AG04450 (cell line): ENCODE measurements around the gene ADNP2. TPM values are rescaled to one million over a fixed set of nuclear protein-coding genes. Genes with fewer than 3 reads are reported as not detected.

ENCODE experiments used
- CTCF ChIA-PET: fragments of 300-600, 350-600 bp; formaldehyde crosslinking; extraction: SDS; loops from one replicate; lab custom pipeline; 2022; ENCODE audit warnings: antibody characterized with exemption, inconsistent platforms; lab: Charles Lee
- POLR2A ChIA-PET: fragments of 350-600 bp; formaldehyde crosslinking; extraction: SDS; loops from one replicate; lab custom pipeline; 2021; ENCODE audit warnings: antibody characterized with exemption, inconsistent platforms; lab: Yijun Ruan, JAX
- DNase-seq: peaks from one replicate; pipeline ENCODE4 v3.0.0-alpha.2; 2011; ENCODE audit warnings: low read depth, low spot score
- H3K27ac ChIP-seq: one replicate; pipeline ENCODE4 v1.5.1; 2012; ENCODE audit warnings: low read depth, low read length, control low read depth
- H3K27me3 ChIP-seq: one replicate; pipeline ENCODE4 v1.6.0; 2012; ENCODE audit warnings: low read length; ENCODE audit not compliant: control insufficient read depth, insufficient read depth
- H3K4me3 ChIP-seq: 2 replicates; pipeline ENCODE4 v1.5.1; 2011; ENCODE audit warnings: mild to moderate bottlenecking, low read depth, low read length, control low read depth
- H3K9me3 ChIP-seq: 2 replicates; pipeline ENCODE4 v1.5.1; 2012; ENCODE audit warnings: low read length; ENCODE audit not compliant: control insufficient read depth, insufficient read depth
- polyA plus RNA-seq: library from polyadenylated mRNA; depleted of rRNA; stranded (reverse); fragments of >200 nt; gene quantifications from 2 replicates; pipeline ENCODE4 v1.2.3, GENCODE V29; 2011
- TF ChIP-seq, protein P1 (sequence below): IDR thresholded peaks from 2 replicates; pipeline ENCODE4 v1.5.1; 2011; ENCODE audit warnings: low read depth, low read length, control low read depth, inconsistent platforms

Gene ADNP2
- polyA plus RNA-seq, 1 experiment = 6.8 TPM

DNA sequence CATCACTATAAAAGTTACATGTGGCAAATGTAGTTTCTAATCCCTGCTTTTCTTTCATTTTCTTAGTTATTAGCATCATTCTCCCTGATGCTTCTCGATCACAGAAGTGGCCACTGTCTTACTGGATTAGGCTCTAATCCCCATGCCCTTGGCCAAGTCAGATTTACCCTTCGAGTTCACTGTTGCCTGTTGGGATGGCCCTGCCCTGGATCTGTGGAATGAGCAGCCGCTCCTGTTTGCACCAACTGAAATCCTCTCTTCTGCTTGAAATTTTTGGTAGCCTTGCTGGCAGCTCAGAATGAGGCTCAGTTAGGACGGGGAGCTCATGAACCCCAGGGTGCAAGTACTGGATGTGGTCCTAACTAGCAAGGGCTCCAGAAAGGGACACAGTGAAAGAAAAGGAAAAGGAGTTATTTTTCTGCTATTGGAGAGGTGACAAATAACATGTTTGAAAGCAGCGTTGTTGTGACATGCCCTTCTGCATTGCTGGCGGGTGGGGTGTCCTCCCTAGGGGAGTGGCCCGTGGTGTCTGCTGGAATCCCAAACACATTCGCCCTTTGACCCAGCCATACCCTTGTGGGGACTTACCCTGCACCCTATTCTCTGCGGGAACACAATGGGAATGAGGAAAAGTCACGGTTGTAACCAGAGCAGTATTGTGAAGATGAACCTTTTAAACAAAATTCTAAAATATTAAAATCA lies 40.3 kb upstream of the ADNP2 start:
- no peak overlapping the region for H3K27ac ChIP-seq

DNA sequence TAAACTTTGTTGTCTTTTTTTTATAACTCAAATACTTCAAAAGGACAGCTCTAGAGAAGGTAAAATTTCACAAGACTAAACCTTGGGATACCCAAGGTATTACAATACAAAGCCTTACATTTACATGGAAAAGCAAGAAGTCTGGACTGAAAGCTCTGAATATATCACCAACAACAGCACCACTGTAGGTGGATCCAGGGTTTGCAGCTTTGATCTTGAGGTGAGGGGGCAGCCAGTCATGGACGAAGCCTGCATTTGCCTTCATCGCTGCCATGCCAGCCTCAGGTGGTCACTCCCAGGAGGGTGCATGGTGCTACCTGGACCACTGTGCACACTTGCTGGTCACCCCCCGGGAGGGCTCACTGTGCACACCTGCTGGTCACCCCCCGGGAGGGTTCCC lies 38.2 kb upstream of the ADNP2 start:
- no peaks in the 10 kb centered on the region for H3K9me3 ChIP-seq
- DNase-seq = no peak
- no peak overlapping the region for H3K4me3 ChIP-seq
- TF ChIP-seq, protein P1, sequence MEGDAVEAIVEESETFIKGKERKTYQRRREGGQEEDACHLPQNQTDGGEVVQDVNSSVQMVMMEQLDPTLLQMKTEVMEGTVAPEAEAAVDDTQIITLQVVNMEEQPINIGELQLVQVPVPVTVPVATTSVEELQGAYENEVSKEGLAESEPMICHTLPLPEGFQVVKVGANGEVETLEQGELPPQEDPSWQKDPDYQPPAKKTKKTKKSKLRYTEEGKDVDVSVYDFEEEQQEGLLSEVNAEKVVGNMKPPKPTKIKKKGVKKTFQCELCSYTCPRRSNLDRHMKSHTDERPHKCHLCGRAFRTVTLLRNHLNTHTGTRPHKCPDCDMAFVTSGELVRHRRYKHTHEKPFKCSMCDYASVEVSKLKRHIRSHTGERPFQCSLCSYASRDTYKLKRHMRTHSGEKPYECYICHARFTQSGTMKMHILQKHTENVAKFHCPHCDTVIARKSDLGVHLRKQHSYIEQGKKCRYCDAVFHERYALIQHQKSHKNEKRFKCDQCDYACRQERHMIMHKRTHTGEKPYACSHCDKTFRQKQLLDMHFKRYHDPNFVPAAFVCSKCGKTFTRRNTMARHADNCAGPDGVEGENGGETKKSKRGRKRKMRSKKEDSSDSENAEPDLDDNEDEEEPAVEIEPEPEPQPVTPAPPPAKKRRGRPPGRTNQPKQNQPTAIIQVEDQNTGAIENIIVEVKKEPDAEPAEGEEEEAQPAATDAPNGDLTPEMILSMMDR = no peak
- no peaks in the 10 kb centered on the region for H3K27me3 ChIP-seq
- no peak overlapping the region for H3K27ac ChIP-seq
- ChIA-PET CTCF (no interaction called here), POLR2A (no interaction called here)

More for the DNA sequence above, 40.3 kb upstream of the ADNP2 start:
- DNase-seq = no peak
- H3K27me3 ChIP-seq = no peaks in the 10 kb centered on the region
- H3K9me3 ChIP-seq = no peaks in the 10 kb centered on the region
- ChIA-PET POLR2A (no interaction called here), CTCF (no interaction called here)
- H3K4me3 ChIP-seq = no peak overlapping the region
- TF ChIP-seq, protein P1 = no peak

DNA sequence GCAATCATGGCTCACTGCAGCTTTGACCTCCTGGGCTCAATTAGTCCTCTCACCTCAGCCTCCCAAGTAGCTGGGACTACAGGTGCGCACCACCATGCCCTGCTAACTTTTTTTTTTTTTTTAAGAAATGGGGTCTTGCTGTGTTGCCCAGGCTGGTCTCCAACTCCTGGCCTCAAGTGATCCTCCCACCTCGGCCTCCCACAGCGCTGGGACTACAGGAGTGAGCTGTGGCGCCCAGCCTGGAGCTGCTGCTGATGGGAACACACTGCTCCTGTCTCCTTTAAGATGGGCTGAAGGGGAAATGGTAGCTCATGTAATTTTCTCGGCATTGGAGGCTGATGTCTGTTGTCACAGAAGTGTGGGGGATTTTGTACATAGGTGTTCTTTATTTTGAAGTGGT lies 34.9 kb upstream of the ADNP2 start:
- H3K27ac ChIP-seq = no peak overlapping the region
- no peak for DNase-seq
- no peak overlapping the region for H3K4me3 ChIP-seq
- CTCF ChIA-PET = no interaction called here
- POLR2A ChIA-PET = no interaction called here
- peaks cover 2% of the 10 kb centered on the region for H3K27me3 ChIP-seq
- TF ChIP-seq, protein P1 = no peak
- H3K9me3 ChIP-seq = peaks cover 7% of the 10 kb centered on the region; the same call in 1 of the 2 replicates

DNA sequence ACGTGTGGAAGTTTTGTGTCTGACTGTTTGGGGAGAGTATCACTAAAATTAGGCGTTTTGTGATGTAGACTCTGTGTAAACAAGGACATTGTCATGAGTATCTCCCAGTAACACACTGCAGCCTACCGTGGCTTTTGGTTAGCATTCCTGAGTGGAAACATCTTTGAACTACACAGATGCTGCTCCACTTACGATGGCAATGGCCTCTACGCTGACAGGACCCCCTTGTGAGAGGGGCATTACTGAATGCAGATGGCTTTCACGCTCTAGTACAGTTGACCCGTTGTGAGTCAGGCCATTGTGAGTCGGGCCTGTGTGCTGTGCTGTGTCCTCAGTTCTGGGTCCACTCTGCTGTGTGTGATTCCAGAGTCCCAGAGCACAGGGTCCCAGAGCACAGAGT lies 34.4 kb upstream of the ADNP2 start:
- DNase-seq = no peak
- H3K27me3 ChIP-seq = peaks cover 5% of the 10 kb centered on the region
- H3K9me3 ChIP-seq = peaks cover 7% of the 10 kb centered on the region; the same call in 1 of the 2 replicates
- ChIA-PET CTCF (no interaction called here), POLR2A (no interaction called here)
- TF ChIP-seq, protein P1 = no peak
- H3K4me3 ChIP-seq = no peak overlapping the region
- no peak overlapping the region for H3K27ac ChIP-seq

- ChIA-PET CTCF (no interaction called here), POLR2A (no interaction called here)
- Histone ChIP-seq H3K9me3 (peaks cover 7% of the 10 kb centered on the region; the same call in 1 of the 2 replicates), H3K27me3 (peaks cover 5% of the 10 kb centered on the region), H3K27ac (no peak overlapping the region), H3K4me3 (no peak overlapping the region)
- TF ChIP-seq, protein P1 = no peak
- DNase-seq = no peak
Measured at GRCh38 chr18:80075940-80076339, 33.1 kb upstream of the ADNP2 start.
